NCI-H1417 treated with DMSO at 0.1 percent for 48 hours (cell line): Measurements from ENCODE around the gene DSCAM.
"Not testable (repeated sequence)": the region's sequence is repeated elsewhere in the genome, so short reads cannot be mapped to it uniquely, and the experiment has no call there.

ENCODE experiments used
- DNase-seq: peaks from one replicate; lab custom pipeline; 2025; lab: John Stamatoyannopoulos, UW

Gene DSCAM

GRCh38 chr21:40051801-40052200 is 795.2 kb downstream of the DSCAM start:
- no peak for DNase-seq

- no peak for DNase-seq
Observed at GRCh38 chr21:40049931-40050290, 797.0 kb downstream of the DSCAM start.

DNA sequence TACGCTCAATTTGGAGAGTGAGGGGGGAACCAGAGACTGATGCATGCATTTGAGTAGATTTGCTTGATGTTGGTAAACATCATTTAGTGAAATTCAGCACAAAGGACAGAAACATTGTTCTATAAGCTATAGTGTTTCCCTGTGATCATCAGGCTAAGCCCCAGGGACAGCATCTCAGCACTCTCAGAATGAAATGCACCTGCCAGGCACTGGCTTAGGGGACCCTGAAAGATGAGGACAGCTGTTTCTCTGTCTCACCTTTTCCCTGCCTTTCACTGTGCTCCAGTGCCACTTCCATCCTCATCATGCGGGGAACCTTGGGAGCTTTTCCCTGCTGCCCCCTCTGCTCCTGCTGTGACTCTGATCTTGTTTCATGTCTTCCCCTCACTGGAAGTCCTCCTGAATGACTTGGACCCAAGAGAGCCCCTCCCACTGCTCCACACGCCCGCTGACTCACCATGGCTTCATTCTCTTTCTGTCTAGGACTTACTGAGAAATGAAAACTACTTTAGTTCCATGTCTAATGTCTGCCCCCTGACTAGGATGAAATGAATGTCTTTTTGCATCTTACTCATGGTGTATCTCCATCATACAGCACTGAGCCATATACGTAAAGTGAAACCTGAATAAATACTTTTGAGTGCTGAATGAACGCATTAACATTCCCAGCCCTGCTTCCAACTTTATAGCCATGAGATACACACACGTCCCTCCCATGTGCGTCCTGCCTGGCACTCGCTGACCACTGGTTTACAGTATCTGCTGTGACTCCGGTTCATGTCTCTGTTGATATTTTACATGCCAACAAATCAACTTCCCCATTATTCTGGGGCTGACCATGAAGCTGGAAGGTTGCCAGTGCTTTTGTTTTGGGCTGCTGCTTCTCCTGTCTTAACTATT is 797.7 kb downstream of the DSCAM start:
- no peak for DNase-seq

- no peak for DNase-seq
Observed at GRCh38 chr21:40047993-40048730, 798.8 kb downstream of the DSCAM start.

DNA sequence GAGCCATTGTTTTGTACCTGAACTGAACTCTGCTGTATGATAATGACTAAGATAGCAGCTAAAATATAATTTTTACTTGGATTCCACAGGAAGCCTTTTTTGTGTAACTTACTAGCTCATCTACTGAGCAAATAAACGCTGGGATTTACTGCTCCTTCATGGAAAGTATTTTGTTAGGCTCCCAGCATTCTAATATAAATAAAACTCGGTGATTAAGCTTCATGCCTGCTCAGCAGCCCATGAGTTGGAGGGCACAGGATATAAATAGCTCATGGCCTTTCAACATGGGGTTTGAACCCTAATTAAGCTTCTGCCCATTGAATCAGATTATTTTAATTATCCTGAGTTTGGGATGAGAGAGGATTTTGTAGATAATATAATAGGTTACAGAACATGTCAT is 799.7 kb downstream of the DSCAM start:
- no peak for DNase-seq

DNA sequence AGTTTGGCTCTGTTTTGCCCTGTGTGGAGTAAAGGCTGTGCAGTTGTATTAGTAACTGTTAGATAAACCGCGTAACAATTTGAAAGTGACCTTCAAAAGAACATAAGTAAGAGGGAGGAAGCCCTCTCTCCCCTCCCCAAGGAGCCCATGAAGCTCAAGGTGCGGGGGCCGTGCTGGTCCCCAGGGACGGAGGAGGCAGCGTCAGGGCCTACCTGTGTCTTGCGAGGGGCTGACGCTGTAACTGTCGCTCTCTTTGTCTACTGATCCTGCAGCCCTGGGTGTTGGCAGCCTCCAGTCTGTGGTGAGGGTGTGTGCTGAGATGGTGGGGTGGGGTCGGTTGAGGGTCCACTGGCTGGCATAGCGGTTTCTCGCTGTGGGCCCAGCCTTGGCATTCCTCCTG is 803.1 kb downstream of the DSCAM start:
- DNase-seq: no peak

DNA sequence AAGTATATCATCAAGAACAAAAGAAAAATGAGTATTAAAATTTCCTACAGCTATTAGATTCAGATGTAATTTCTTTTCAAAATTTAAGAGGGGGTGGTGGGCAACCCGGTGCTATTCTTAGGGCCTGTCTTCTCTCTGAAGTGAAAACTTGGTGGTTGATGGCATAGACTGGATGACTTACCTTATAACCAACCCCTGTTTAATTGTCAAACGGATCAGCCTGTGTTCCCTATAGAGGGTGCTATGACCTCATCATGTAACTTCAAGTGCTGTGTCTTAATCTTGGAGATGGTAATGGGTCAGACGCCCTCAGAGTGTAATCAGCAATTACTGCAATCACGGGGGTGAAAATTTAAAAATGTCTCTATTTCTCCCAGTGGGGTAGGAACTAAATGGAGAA is 803.5 kb downstream of the DSCAM start:
- DNase-seq: no peak

- no peak for DNase-seq
Observed at GRCh38 chr21:40041446-40041845, 805.5 kb downstream of the DSCAM start.

DNA sequence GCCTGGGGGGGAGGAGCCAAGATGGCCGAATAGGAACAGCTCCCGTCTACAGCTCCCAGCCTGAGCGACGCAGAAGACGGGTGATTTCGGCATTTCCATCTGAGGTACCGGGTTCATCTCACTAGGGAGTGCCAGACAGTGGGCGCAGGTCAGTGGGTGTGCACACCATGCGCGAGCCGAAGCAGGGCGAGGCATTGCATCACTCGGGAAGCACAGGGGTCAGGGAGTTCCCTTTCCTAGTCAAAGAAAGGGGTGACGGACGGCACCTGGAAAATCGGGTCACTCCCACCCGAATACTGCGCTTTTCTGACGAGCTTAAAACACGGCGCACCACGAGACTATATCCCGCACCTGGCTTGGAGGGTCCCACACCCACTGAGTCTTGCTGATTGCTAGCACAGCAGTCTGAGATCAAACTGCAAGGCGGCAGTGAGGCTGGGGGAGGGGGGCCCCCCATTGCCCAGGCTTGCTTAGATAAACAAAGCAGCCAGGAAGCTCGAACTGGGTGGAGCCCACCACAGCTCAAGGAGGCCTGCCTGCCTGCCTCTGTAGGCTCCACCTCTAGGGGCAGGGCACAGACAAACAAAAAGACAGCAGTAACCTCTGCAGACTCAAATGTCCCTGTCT is 813.7 kb downstream of the DSCAM start:
- DNase-seq: not testable (repeated sequence)

DNA sequence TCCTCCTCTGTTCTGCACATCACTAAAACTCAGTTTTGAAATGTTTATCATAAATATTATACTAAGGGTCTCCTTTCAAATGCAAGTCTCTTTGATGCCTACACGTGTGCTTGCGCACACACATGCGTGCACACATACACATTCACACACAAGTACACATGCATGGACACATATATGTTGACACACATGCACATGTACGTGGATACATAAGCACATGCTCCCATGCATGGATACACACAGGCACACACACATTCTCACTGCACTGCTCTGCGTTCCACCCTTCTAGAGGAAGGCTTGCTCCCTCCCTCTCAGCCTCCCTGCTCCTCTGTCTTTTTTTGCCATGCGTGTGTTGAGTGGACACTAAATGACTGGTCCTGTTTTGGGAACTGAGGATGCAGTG is 817.1 kb downstream of the DSCAM start:
- DNase-seq: no peak

GRCh38 chr21:40028393-40028792 is 818.6 kb downstream of the DSCAM start:
- not testable (repeated sequence) for DNase-seq

DNA sequence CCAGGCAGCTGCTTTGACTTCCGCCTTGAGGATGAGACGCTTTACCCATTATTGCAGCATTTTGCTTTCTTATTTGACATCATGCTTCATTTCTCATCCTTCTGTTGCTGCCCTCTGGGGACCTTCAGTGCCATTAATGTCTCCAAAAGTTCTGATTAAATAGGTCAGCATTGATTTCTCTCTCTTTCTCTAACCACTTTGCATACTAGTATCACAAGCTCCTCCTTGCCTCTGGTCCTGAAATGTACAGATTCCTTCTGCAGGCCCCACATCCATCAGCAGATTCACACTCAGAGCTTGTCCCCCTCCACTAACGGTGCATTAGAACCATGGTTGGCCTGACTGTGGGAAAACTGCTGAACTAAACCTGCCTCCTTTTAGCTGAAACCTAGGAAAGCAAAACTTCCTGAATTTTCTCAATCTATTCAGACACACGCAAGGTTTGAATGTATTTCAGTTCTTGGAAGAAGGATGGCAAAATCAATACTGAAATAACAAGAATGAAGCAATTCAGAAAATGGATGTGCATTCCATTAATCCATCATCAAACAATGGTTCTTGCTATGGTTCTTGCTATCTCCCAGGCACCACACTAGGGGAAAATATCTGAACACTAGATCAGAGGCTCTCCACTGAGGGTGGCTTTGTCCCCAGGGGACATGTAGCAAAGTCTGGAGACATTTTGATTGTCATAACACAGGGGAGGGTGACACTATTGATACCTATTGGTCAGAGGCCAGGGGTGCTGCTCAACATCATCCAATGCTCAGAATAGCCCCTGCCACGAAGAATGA is 825.2 kb downstream of the DSCAM start:
- DNase-seq: no peak

- DNase-seq: no peak
Observed at GRCh38 chr21:40020651-40021050, 826.3 kb downstream of the DSCAM start.

- peak; percentile 44 for DNase-seq
Observed at GRCh38 chr21:40018871-40019475, 828.0 kb downstream of the DSCAM start.

DNA sequence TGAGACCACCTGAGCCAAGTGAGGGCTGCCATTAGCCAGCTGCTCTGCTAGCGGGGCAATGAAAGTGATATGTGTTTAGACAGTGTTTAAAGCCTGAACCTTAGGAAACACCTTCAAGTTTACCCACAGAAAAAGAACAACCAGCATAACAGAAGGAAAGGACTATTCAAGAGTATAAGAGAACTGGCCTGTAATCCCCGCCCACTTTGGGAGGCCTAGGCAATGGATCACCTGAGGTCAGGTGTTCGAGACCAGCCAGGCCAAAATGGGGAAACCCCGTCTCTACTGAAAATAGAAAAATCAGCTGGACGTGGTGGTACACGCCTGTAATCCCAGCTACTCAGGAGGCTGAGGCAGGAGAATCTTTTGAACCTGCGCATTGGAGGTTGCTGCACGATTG is 830.3 kb downstream of the DSCAM start:
- DNase-seq: no peak

DNA sequence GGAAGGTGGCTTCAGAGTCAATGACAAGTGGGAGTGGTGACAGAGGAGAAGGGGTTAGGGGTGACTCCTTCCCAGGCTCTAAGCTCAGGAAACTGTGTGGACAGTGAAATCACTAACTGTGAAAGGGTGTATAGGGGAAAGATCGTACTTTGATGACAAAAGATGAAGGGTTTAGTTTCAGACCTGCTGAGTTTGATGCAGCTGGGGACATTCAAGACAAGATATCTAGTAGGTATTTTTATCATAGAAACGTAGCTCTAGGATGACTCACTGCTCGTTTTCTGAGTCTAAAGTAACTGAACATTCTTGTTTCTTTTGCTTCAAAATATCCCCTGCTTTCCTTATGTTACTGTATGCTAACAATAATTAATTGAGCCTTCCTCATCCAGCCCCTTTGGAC is 830.7 kb downstream of the DSCAM start:
- no peak for DNase-seq

DNA sequence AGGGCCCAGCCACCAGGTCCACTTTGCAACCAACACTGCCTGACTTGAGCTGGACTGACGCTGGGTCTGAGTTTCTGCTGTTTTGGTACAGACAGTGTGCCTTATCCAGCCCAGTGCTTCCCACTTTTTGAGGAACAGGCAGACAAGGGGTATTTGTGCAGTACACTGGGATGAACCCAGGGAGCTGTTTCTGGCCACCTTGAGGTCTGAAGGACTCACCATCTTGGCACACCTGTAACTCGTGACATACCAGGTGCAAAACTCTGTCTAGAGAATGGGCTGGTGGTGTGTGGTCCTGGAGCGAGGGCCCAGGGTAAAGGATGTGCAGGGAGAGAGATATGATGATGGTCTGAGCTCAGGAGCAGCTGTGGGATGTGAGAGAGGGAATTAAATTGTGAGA is 831.1 kb downstream of the DSCAM start:
- no peak for DNase-seq

DNA sequence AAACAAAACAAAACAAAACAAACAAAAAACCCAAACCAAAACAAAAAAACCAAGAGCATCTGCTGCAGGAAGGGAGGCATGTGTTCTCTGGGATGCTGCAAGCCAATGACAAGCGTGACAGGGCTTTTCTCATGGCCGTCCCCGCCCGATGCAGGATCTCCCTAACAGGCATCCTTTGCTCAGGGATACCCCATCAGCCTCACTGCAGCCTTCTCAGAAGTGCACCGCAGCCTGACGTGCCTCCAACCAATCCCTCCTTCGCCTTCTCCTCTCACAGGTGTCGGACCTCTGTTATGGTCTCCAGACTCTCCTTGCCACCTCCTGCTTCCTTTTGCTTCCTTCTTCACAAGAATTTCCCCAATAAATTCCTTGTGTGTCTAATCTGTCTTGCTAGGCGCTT is 832.6 kb downstream of the DSCAM start:
- DNase-seq: no peak

DNA sequence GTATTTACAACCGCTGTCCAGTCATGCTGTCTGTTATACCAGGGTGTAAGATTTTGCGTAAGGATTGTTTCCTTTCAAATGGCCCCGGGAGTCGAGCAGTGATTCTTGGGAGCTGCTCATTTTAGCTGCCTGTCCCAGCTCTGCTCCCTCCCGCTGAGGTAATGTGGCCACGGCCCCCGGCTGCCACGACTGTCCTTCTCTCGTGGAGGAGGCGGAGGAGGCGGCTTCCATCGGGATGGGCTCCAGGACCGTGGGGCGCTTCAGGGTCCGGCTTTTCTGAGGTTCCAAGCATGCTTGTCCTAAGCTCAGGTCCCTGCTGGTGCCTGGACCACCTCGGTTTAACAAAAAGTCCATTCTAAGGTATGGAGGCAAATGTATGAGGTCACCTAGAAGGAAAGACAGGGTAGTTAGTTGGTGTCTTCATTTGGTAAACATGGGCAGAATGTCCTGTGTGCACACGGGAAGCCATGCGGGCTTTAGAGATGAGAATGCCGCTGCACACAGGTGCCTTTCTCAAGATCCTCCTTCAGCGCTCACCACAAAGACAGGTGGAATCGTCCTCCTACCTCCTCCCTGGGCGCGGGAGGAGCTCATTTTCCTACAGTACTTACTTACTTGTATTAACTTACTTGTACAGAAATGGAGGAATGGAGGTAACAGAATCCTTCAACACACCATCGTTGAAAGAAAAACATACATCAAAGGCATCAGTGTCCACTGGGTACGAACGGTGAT is 833.8 kb downstream of the DSCAM start:
- no peak for DNase-seq

GRCh38 chr21:40011371-40011770 is 835.6 kb downstream of the DSCAM start:
- DNase-seq: no peak

DNA sequence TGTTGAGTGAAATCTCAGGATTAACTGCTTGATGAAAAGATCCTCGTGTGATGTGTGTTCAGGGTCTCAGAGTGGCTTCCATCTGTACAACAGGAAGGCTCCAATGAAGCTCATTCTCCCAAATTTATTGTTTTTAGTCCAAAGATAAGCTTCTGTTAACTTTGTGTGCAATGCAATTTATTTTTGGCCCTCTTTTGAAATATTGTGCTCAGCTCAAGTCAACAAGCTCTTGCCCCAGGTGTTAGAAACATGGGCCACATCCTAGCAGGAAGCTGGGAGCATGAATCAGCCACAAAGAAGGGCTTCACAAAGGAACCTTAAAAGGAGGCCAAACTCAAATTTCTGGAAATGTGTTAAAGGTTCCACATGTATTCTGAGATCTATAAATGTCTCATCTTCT is 844.0 kb downstream of the DSCAM start:
- no peak for DNase-seq
